A549 (cell line): ENCODE results near the gene TMIGD3. TPM values are rescaled to one million over a fixed set of nuclear protein-coding genes. Genes with fewer than 3 reads are reported as not detected.

Experiments
- ATAC-seq, 2 experiments: fragments of 200-7000 bp in 1 of 2; fragments of >200 bp in 1 of 2; cut with Nextera tagmentation in 1 of 2; cut with Tn5 transposase in 1 of 2; 3 replicates each; pipeline versions ENCODE4 v1.8.0 to v1.9.1; 2018 to 2020; ENCODE audit warnings: mild to moderate bottlenecking in 1 of 2, moderate library complexity in 1 of 2
- CTCF ChIA-PET: fragments of 300-600 bp; sonication (Branson Sonifier 250); formaldehyde crosslinking; extraction: SDS; loops from one replicate; lab custom pipeline; 2021; ENCODE audit warnings: antibody characterized with exemption, inconsistent platforms; lab: Yijun Ruan, JAX
- POLR2A ChIA-PET: fragments of 350-600 bp; formaldehyde crosslinking; extraction: SDS; loops from one replicate; lab custom pipeline; 2021; ENCODE audit warnings: antibody characterized with exemption, inconsistent platforms; lab: Yijun Ruan, JAX
- DNase-seq, 2 experiments: peaks; one replicate each; pipeline versions ENCODE4 v3.0.0 to v3.0.0-alpha.2; 2011 to 2016; ENCODE audit warnings: low read depth in 1 of 2, low spot score in 1 of 2
- FAIRE-seq: peaks from 2 replicates; lab custom pipeline; 2011; peaks lifted over from hg19 to GRCh38; lab: Jason Lieb, UNC
- H3K27ac ChIP-seq, 2 experiments: fragments of >200 bp; sonication (Bioruptor Twin); formaldehyde crosslinking; 3 replicates each; pipeline ENCODE4 v1.5.1; 2016 to 2017
- H3K4me1 ChIP-seq: fragments of >200 bp; sonication (Bioruptor Twin); formaldehyde crosslinking; 3 replicates; pipeline ENCODE4 v1.6.1; 2016
- H3K4me2 ChIP-seq: fragments of >200 bp; sonication (Bioruptor Twin); formaldehyde crosslinking; 3 replicates; pipeline ENCODE4 v1.6.1; 2016
- H3K4me3 ChIP-seq: fragments of >200 bp; sonication (Bioruptor Twin); formaldehyde crosslinking; 3 replicates; pipeline ENCODE4 v1.5.1; 2016
- H3K9me3 ChIP-seq: fragments of >200 bp; sonication (Bioruptor Twin); formaldehyde crosslinking; 3 replicates; pipeline ENCODE4 v1.6.1; 2016
- CBX2 ChIP-seq: fragments of 200-600 bp; sonication (generic); IDR thresholded peaks from 2 replicates; pipeline ENCODE4 v1.6.1; 2016; ENCODE audit warnings: low read depth, mild to moderate bottlenecking, borderline replicate concordance
- CBX8 ChIP-seq: fragments of 200-600 bp; sonication (generic); IDR thresholded peaks from 2 replicates; pipeline ENCODE4 v1.6.1; 2016
- CHD4 ChIP-seq: fragments of 200-600 bp; sonication (generic); IDR thresholded peaks from 2 replicates; pipeline ENCODE4 v1.6.1; 2016; ENCODE audit warnings: antibody characterized with exemption, mild to moderate bottlenecking, borderline replicate concordance
- EHMT2 ChIP-seq: fragments of 200-600 bp; sonication (generic); IDR thresholded peaks from 2 replicates; pipeline ENCODE4 v1.6.1; 2016; ENCODE audit warnings: antibody characterized with exemption, low read depth, mild to moderate bottlenecking, moderate library complexity
- EP300 ChIP-seq, 2 experiments: fragments of >200 bp; sonication (Bioruptor Twin); formaldehyde crosslinking; IDR thresholded peaks; 2 replicates in 1 of 2; 3 replicates in 1 of 2; pipeline ENCODE4 v1.6.1; 2016 to 2017
- ESRRA ChIP-seq: fragments of 150-350 bp; IDR thresholded peaks from 2 replicates; pipeline ENCODE4 v1.6.1; 2014; ENCODE audit warnings: mild to moderate bottlenecking, low read length, borderline replicate concordance
- FOXS1 ChIP-seq: fragments of 250-450 bp; sonication (Bioruptor Pico); IDR thresholded peaks from 2 replicates; pipeline ENCODE4 v1.5.0; 2020; ENCODE audit warnings: mild to moderate bottlenecking, moderate library complexity
- GATA3 ChIP-seq: IDR thresholded peaks from 2 replicates; pipeline ENCODE4 v1.6.1; 2012; ENCODE audit warnings: borderline replicate concordance
- HEYL ChIP-seq: fragments of 250-450 bp; sonication (Bioruptor Pico); IDR thresholded peaks from 2 replicates; pipeline ENCODE4 v1.8.0; 2021; ENCODE audit warnings: mild to moderate bottlenecking, moderate library complexity
- HOXA7 ChIP-seq: fragments of 250-450 bp; sonication (Bioruptor Pico); IDR thresholded peaks from 2 replicates; pipeline ENCODE4 v1.5.0; 2020; ENCODE audit warnings: mild to moderate bottlenecking, moderate library complexity
- JUNB ChIP-seq: fragments of >200 bp; sonication (Bioruptor Twin); formaldehyde crosslinking; IDR thresholded peaks from 2 replicates; pipeline ENCODE4 v1.6.1; 2016
- MAZ ChIP-seq: fragments of 150-350 bp; IDR thresholded peaks from 2 replicates; pipeline ENCODE4 v1.6.1; 2014; ENCODE audit warnings: antibody characterized with exemption, low read depth, low read length, borderline replicate concordance
- MYC ChIP-seq: IDR thresholded peaks from 2 replicates; pipeline ENCODE4 v1.6.1; 2012; ENCODE audit warnings: mild to moderate bottlenecking, inconsistent platforms, low read length, improper control_type of control experiment, borderline replicate concordance
- NFE2L2 ChIP-seq: fragments of 150-350 bp; conservative IDR thresholded peaks from 2 replicates; pipeline ENCODE4 v1.6.1; 2014; ENCODE audit warnings: low read length
- NPAS2 ChIP-seq: fragments of 250-450 bp; sonication (Bioruptor Pico); IDR thresholded peaks from 2 replicates; pipeline ENCODE4 v1.8.0; 2022; ENCODE audit warnings: mild to moderate bottlenecking, moderate library complexity, borderline replicate concordance
- PHF8 ChIP-seq: fragments of 200-600 bp; sonication (generic); IDR thresholded peaks from 2 replicates; pipeline ENCODE4 v1.6.1; 2016; ENCODE audit warnings: low read depth, mild to moderate bottlenecking, antibody characterized with exemption, moderate library complexity, borderline replicate concordance
- POLR2A ChIP-seq: IDR thresholded peaks from 2 replicates; pipeline ENCODE4 v1.6.1; 2012; ENCODE audit warnings: mild to moderate bottlenecking, low read length
- TP53 ChIP-seq: fragments of 250-450 bp; sonication (Bioruptor Pico); IDR thresholded peaks from 2 replicates; pipeline ENCODE4 v1.5.0; 2021; ENCODE audit warnings: mild to moderate bottlenecking, moderate library complexity
- ZFP36 ChIP-seq: fragments of 450-650 bp; IDR thresholded peaks from 2 replicates; pipeline ENCODE4 v1.6.1; 2014; ENCODE audit warnings: borderline replicate concordance; ENCODE audit not compliant: partially characterized antibody
- WGBS: methylation state at CpG from one replicate; pipeline ENCODE4 v1.1.6; 2017; ENCODE audit errors: missing lambda C conversion rate; 5-methylcytosine and 5-hydroxymethylcytosine counted together
- polyA plus RNA-seq, 4 experiments: library from polyadenylated mRNA; depleted of rRNA in 3 of 4; stranded (reverse); fragments of >200 nt; fragmentation: RNase III in 1 of 4; extraction: RNeasy Plus Mini Kit Qiagen cat#74134 plus additional on column Dnase treatment in 1 of 4; gene quantifications; 2 replicates in 3 of 4; 3 replicates in 1 of 4; pipeline ENCODE4 v1.2.3, GENCODE V29; 2011 to 2017
- TF ChIP-seq, protein P1 (sequence below): fragments of 250-450 bp; sonication (Bioruptor Pico); IDR thresholded peaks from 2 replicates; pipeline ENCODE4 v1.5.0; 2021; ENCODE audit warnings: mild to moderate bottlenecking, moderate library complexity, borderline replicate concordance
- TF ChIP-seq, protein P2 (sequence below): IDR thresholded peaks from 2 replicates; pipeline ENCODE4 v1.6.1; 2012
- TF ChIP-seq, protein P3 (sequence below): fragments of 250-450 bp; sonication (Bioruptor Pico); IDR thresholded peaks from 2 replicates; pipeline ENCODE4 v1.5.0; 2020; ENCODE audit warnings: low read depth, mild to moderate bottlenecking, moderate library complexity
- TF ChIP-seq, protein P4 (sequence below): fragments of >200 bp; sonication (Bioruptor Twin); formaldehyde crosslinking; IDR thresholded peaks from 2 replicates; pipeline ENCODE4 v1.6.1; 2016
- TF ChIP-seq, protein P5 (sequence below): IDR thresholded peaks from 2 replicates; pipeline ENCODE4 v1.6.1; 2012

TMIGD3 gene
- polyA plus RNA-seq, 2 of the 4 experiments (the other 2 are of a cell fraction): not detected

DNA sequence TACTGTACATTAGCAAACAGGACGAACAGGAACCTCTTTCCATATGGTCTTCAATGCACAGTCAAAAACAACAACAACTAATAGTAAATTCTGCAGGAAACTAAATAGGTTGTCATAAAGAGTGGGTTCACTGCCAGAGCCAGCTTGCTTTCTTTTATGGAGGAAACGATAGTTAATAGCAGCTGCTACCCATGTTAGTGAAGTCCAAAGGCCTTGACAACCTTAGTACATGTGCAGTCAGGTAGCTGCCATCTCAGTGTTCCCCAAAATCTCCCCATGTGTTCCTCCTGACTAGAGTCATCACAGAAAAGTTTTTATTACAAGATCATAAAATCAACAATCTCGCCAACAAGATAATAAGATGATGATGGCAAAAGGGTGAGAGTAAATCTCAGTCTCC is 16.6 kb upstream of the TMIGD3 start:
- FAIRE-seq: no peak
- CTCF ChIA-PET: no interaction called here
- H3K9me3 ChIP-seq: no peaks in the 10 kb centered on the region
- no peak overlapping the region for H3K4me2 ChIP-seq
- no peak for DNase-seq
- ATAC-seq: no peak
- no peaks in the 10 kb centered on the region for H3K4me1 ChIP-seq
- TF ChIP-seq MYC (no peak), TP53 (CRISPR knock-in tag) (no peak), HOXA7 (no peak), CHD4 (no peak), ZFP36 (no peak), JUNB (no peak), POLR2A (no peak), NFE2L2 (no peak), ESRRA (no peak), GATA3 (no peak), CBX2 (no peak), HEYL (CRISPR knock-in tag) (no peak)
- TF ChIP-seq, protein P1, sequence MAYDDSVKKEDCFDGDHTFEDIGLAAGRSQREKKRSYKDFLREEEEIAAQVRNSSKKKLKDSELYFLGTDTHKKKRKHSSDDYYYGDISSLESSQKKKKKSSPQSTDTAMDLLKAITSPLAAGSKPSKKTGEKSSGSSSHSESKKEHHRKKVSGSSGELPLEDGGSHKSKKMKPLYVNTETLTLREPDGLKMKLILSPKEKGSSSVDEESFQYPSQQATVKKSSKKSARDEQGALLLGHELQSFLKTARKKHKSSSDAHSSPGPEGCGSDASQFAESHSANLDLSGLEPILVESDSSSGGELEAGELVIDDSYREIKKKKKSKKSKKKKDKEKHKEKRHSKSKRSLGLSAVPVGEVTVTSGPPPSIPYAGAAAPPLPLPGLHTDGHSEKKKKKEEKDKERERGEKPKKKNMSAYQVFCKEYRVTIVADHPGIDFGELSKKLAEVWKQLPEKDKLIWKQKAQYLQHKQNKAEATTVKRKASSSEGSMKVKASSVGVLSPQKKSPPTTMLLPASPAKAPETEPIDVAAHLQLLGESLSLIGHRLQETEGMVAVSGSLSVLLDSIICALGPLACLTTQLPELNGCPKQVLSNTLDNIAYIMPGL (CRISPR knock-in tag): no peak
- TF ChIP-seq, protein P2, sequence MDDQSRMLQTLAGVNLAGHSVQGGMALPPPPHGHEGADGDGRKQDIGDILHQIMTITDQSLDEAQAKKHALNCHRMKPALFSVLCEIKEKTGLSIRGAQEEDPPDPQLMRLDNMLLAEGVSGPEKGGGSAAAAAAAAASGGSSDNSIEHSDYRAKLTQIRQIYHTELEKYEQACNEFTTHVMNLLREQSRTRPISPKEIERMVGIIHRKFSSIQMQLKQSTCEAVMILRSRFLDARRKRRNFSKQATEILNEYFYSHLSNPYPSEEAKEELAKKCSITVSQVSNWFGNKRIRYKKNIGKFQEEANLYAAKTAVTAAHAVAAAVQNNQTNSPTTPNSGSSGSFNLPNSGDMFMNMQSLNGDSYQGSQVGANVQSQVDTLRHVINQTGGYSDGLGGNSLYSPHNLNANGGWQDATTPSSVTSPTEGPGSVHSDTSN: no peak
- TF ChIP-seq, protein P3, sequence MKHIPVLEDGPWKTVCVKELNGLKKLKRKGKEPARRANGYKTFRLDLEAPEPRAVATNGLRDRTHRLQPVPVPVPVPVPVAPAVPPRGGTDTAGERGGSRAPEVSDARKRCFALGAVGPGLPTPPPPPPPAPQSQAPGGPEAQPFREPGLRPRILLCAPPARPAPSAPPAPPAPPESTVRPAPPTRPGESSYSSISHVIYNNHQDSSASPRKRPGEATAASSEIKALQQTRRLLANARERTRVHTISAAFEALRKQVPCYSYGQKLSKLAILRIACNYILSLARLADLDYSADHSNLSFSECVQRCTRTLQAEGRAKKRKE: no peak
- TF ChIP-seq, protein P4, sequence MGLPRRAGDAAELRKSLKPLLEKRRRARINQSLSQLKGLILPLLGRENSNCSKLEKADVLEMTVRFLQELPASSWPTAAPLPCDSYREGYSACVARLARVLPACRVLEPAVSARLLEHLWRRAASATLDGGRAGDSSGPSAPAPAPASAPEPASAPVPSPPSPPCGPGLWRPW: no peak
- POLR2A ChIA-PET: no interaction called here
- H3K27ac ChIP-seq: no peak overlapping the region
- 86% methylated on average over 3 of the region's 3 CpGs for WGBS
- no peak overlapping the region for H3K4me3 ChIP-seq

DNA sequence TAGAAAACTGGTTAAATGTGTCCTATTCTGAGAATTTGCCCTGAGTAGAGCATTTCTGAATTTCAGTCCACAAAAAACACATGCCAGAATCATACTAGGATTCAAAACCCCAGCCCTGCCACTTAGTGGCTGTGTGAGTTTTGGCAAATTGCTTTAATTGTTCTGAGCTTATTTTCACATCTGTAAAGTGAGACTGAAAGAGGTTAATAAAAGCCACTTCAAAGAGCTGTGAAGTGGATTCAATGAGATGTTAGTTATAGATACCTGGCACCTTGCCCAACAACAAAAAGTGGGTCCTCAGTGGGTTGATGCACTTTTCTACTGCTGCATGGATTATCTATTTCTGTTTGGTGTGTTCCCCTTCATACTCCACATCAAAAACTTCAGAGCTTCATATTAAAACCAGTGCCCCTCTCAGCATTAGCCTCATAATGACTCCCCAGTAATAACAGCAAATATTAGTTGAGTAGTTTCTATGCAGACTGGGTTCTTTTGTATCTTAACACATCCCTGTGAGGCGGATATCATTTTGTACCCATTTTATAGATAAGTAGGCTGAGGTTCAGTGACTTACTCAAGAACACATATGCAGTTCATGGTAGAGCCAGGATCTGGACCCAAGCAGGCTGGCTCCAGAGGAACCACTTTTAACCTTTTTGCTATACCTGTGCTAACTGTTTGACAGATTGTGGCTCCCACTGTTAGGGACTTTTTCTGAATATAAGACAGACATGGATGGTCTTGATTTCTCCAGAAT is 14.2 kb upstream of the TMIGD3 start:
- no peak overlapping the region for H3K4me3 ChIP-seq
- POLR2A ChIA-PET: no interaction called here
- H3K27ac ChIP-seq: no peak overlapping the region
- ATAC-seq (no peak), FAIRE-seq (no peak), DNase-seq (no peak)
- H3K9me3 ChIP-seq: no peaks in the 10 kb centered on the region
- WGBS: 50% methylated on average over 1 of the region's 1 CpG
- no peak overlapping the region for H3K4me2 ChIP-seq
- no peaks in the 10 kb centered on the region for H3K4me1 ChIP-seq
- CTCF ChIA-PET: interaction anchor here (3.8 kb wide), 1 partner anchor 10 kb away, joined by 27 read pairs; no protein-coding TSS in a partner anchor
- no peak for TF ChIP-seq CBX8
- TF ChIP-seq NFE2L2: no peak
- TF ChIP-seq EHMT2: no peak
- TF ChIP-seq FOXS1 (CRISPR knock-in tag): no peak
- TF ChIP-seq EP300 (IDR thresholded peaks at IDR 0.05): no peak
- TF ChIP-seq MAZ: no peak
- TF ChIP-seq, protein P4: no peak
- no peak for TF ChIP-seq PHF8
- TF ChIP-seq JUNB: no peak
- no peak for TF ChIP-seq NPAS2 (CRISPR knock-in tag)
- TF ChIP-seq, protein P5, sequence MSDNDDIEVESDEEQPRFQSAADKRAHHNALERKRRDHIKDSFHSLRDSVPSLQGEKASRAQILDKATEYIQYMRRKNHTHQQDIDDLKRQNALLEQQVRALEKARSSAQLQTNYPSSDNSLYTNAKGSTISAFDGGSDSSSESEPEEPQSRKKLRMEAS: no peak
